A673 (cell line): ENCODE measurements around the gene SPTBN2.

ENCODE experiments used
- EZH2 ChIP-seq: fragments of 200-600 bp; sonication (generic); IDR thresholded peaks from 2 replicates; pipeline ENCODE4 v1.6.1; 2017; ENCODE audit warnings: borderline replicate concordance, low read depth, mild to moderate bottlenecking, mixed read lengths, antibody characterized with exemption, low read length; ENCODE audit not compliant: poor library complexity, severe bottlenecking
- TF ChIP-seq, protein P1 (sequence below): fragments of 300-800, 200-600 bp; sonication (generic); conservative IDR thresholded peaks from 2 replicates; pipeline ENCODE4 v1.5.1; 2017; ENCODE audit warnings: low read depth, mild to moderate bottlenecking, antibody characterized with exemption, low read length, moderate library complexity, mixed read lengths

DNA sequence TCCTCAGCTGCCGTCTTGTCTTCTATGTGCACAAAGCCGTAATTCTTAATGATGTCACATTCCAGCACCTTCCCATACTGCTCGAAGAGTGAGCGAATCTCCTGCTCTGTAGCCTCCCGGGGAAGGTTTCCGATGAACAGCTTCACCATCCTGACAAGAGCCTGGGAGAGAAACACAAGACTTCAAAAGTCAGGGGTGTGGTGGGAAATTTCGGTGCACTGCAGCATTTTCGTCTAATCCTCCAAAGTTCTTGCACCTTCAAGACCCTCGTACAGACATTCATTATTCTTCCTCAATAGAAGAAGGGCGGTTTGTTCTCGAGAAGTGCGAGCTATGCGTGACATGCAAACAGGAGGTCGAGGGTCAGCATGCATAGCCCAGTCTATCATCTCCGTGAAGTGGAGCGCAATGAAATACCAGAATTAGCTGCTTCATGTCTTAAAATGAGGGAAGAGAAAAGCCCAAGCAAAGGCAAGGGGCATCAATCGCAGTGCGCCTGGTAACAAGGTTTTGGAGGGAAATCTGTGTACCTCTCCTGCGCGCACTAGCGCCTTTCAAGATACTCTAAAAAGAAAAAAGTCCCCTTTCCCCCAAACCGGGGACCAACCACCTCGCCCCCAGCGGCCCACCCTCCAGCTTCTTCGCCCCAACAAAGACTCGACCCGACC, 52.0 kb downstream of the SPTBN2 start:
- TF ChIP-seq, protein P1, sequence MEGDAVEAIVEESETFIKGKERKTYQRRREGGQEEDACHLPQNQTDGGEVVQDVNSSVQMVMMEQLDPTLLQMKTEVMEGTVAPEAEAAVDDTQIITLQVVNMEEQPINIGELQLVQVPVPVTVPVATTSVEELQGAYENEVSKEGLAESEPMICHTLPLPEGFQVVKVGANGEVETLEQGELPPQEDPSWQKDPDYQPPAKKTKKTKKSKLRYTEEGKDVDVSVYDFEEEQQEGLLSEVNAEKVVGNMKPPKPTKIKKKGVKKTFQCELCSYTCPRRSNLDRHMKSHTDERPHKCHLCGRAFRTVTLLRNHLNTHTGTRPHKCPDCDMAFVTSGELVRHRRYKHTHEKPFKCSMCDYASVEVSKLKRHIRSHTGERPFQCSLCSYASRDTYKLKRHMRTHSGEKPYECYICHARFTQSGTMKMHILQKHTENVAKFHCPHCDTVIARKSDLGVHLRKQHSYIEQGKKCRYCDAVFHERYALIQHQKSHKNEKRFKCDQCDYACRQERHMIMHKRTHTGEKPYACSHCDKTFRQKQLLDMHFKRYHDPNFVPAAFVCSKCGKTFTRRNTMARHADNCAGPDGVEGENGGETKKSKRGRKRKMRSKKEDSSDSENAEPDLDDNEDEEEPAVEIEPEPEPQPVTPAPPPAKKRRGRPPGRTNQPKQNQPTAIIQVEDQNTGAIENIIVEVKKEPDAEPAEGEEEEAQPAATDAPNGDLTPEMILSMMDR, result no peak
- no peak for TF ChIP-seq EZH2
